Stomach smooth muscle (tissue), 2 donors: ENCODE measurements around the gene HRNR.
"Not testable (repeated sequence)": the region's sequence is repeated elsewhere in the genome, so short reads cannot be mapped to it uniquely, and the experiment has no call there.

Source experiments
- H3K27ac ChIP-seq: one replicate; pipeline ENCODE4 v1.7.0; 2013; ENCODE audit warnings: mild to moderate bottlenecking, low read length, inconsistent platforms
- H3K27me3 ChIP-seq, 2 donors: one replicate each; pipeline ENCODE4 v1.7.0; 2013; ENCODE audit warnings: low read length in 2 of 2; ENCODE audit not compliant: insufficient read depth in 2 of 2, control insufficient read depth in 1 of 2
- H3K36me3 ChIP-seq, 2 donors: one replicate each; pipeline ENCODE4 v1.7.0; 2013; ENCODE audit warnings: low read length in 2 of 2; ENCODE audit not compliant: control insufficient read depth in 2 of 2, insufficient read depth in 2 of 2
- H3K4me1 ChIP-seq: one replicate; pipeline ENCODE4 v1.7.0; 2013; ENCODE audit warnings: low read length; ENCODE audit not compliant: control insufficient read depth, insufficient read depth
- H3K4me3 ChIP-seq, 2 donors: one replicate each; pipeline ENCODE4 v1.7.0; 2013; ENCODE audit warnings: low read length in 2 of 2
- H3K9ac ChIP-seq, 2 donors: one replicate each; pipeline ENCODE4 v1.7.0; 2013; ENCODE audit warnings: low read length in 2 of 2, mild to moderate bottlenecking in 1 of 2
- H3K9me3 ChIP-seq, 2 donors: one replicate each; pipeline ENCODE4 v1.7.0; 2013; ENCODE audit warnings: low read length in 2 of 2; ENCODE audit not compliant: control insufficient read depth in 2 of 2
- donor health status: healthy.
- donor health status: Pancreatic carcinoma.

The HRNR gene

GRCh38 chr1:152224093-152224492 is at the start of gene HRNR:
TSS of gene HRNR (minus strand) at chr1:152224193. CDS start at chr1:152223253, 940 bp downstream.
- no peak within 1 kb of the TSS for H3K9ac ChIP-seq
- no peak within 1 kb of the TSS for H3K4me3 ChIP-seq
- no peaks in the 10 kb centered on the region for H3K9me3 ChIP-seq
- no peaks in the 10 kb centered on the region for H3K4me1 ChIP-seq
- no peaks in the 10 kb centered on the region for H3K27me3 ChIP-seq
- H3K36me3 ChIP-seq = no peaks in the 10 kb centered on the region
- no peak within 1 kb of the TSS for H3K27ac ChIP-seq

- H3K9ac ChIP-seq, H3K4me3 ChIP-seq, H3K36me3 ChIP-seq, H3K27me3 ChIP-seq, H3K9me3 ChIP-seq, H3K27ac ChIP-seq, H3K4me1 ChIP-seq: not testable (repeated sequence)
These were observed 32.4 kb upstream of the HRNR start for GRCh38 chr1:152256394-152256793.

- no peaks in the 10 kb centered on the region for H3K9me3 ChIP-seq
- no peak overlapping the region for H3K9ac ChIP-seq
- H3K4me3 ChIP-seq = no peak overlapping the region
- no peaks in the 10 kb centered on the region for H3K27me3 ChIP-seq
- H3K4me1 ChIP-seq = no peaks in the 10 kb centered on the region
- no peak overlapping the region for H3K27ac ChIP-seq
- H3K36me3 ChIP-seq = no peaks in the 10 kb centered on the region
These were observed 28.2 kb upstream of the HRNR start for GRCh38 chr1:152252157-152252556.

GRCh38 chr1:152251391-152251790 is 27.4 kb upstream of the HRNR start:
- Histone ChIP-seq H3K4me3 (no peak overlapping the region), H3K9ac (no peak overlapping the region), H3K36me3 (no peaks in the 10 kb centered on the region), H3K4me1 (no peaks in the 10 kb centered on the region), H3K27me3 (no peaks in the 10 kb centered on the region), H3K27ac (no peak overlapping the region), H3K9me3 (no peaks in the 10 kb centered on the region)

GRCh38 chr1:152247316-152247715 is 23.3 kb upstream of the HRNR start:
- Histone ChIP-seq H3K4me1 (no peaks in the 10 kb centered on the region), H3K4me3 (no peak overlapping the region), H3K36me3 (no peaks in the 10 kb centered on the region), H3K9me3 (no peaks in the 10 kb centered on the region), H3K27ac (no peak overlapping the region), H3K27me3 (no peaks in the 10 kb centered on the region), H3K9ac (no peak overlapping the region)

- H3K9ac ChIP-seq = no peak overlapping the region
- H3K27ac ChIP-seq = no peak overlapping the region
- H3K4me3 ChIP-seq = no peak overlapping the region
- H3K27me3 ChIP-seq = no peaks in the 10 kb centered on the region
- H3K4me1 ChIP-seq = no peaks in the 10 kb centered on the region
- H3K36me3 ChIP-seq = no peaks in the 10 kb centered on the region
- no peaks in the 10 kb centered on the region for H3K9me3 ChIP-seq
These were observed 20.7 kb upstream of the HRNR start for GRCh38 chr1:152244576-152245273.

GRCh38 chr1:152237093-152237492 is 13.1 kb upstream of the HRNR start:
- no peak overlapping the region for H3K27ac ChIP-seq
- no peak overlapping the region for H3K4me3 ChIP-seq
- H3K4me1 ChIP-seq = no peaks in the 10 kb centered on the region
- H3K9me3 ChIP-seq = no peaks in the 10 kb centered on the region
- H3K9ac ChIP-seq = no peak overlapping the region
- H3K36me3 ChIP-seq = no peaks in the 10 kb centered on the region
- no peaks in the 10 kb centered on the region for H3K27me3 ChIP-seq

GRCh38 chr1:152228831-152229230 is 4.8 kb upstream of the HRNR start:
- Histone ChIP-seq H3K27ac (no peak overlapping the region), H3K4me1 (no peaks in the 10 kb centered on the region), H3K9ac (no peak overlapping the region), H3K9me3 (no peaks in the 10 kb centered on the region), H3K27me3 (no peaks in the 10 kb centered on the region), H3K36me3 (no peaks in the 10 kb centered on the region), H3K4me3 (no peak overlapping the region)

- H3K4me1 ChIP-seq = no peaks in the 10 kb centered on the region
- H3K4me3 ChIP-seq = no peak overlapping the region
- no peak overlapping the region for H3K9ac ChIP-seq
- H3K9me3 ChIP-seq = no peaks in the 10 kb centered on the region
- no peaks in the 10 kb centered on the region for H3K27me3 ChIP-seq
- no peak overlapping the region for H3K27ac ChIP-seq
- H3K36me3 ChIP-seq = no peaks in the 10 kb centered on the region
These were observed 3.4 kb upstream of the HRNR start for GRCh38 chr1:152227310-152227928.

GRCh38 chr1:152225678-152226077 is 1.7 kb upstream of the HRNR start:
- no peak overlapping the region for H3K4me3 ChIP-seq
- H3K27me3 ChIP-seq = no peaks in the 10 kb centered on the region
- no peaks in the 10 kb centered on the region for H3K36me3 ChIP-seq
- H3K9me3 ChIP-seq = no peaks in the 10 kb centered on the region
- no peak overlapping the region for H3K9ac ChIP-seq
- no peak overlapping the region for H3K27ac ChIP-seq
- H3K4me1 ChIP-seq = no peaks in the 10 kb centered on the region
